Mesendoderm (in vitro differentiated cells): Measurements from ENCODE around the gene NR1I2.

Source experiments
- DNase-seq: peaks from one replicate; pipeline ENCODE4 v3.0.0; 2013
- H2AK5ac ChIP-seq: 2 replicates; pipeline ENCODE4 v1.6.1; 2013; ENCODE audit warnings: low read length, inconsistent platforms
- H2BK120ac ChIP-seq: 2 replicates; pipeline ENCODE4 v1.6.1; 2013; ENCODE audit warnings: low read depth, mild to moderate bottlenecking, low read length, moderate library complexity, mixed read lengths
- H2BK15ac ChIP-seq: replicated peaks from 2 replicates; pipeline ENCODE4 v1.6.1; 2013; ENCODE audit warnings: low read depth, mild to moderate bottlenecking, moderate library complexity
- H2BK5ac ChIP-seq: 2 replicates; pipeline ENCODE4 v1.6.1; 2013; ENCODE audit warnings: low read length, inconsistent platforms
- H3K18ac ChIP-seq: 2 replicates; pipeline ENCODE4 v1.6.1; 2013; ENCODE audit warnings: mild to moderate bottlenecking, low read length, mixed read lengths
- H3K23ac ChIP-seq: one replicate; pipeline ENCODE4 v1.6.1; 2013; ENCODE audit warnings: low read length
- H3K27ac ChIP-seq: 2 replicates; pipeline ENCODE4 v1.5.1; 2013; ENCODE audit warnings: low read depth, mild to moderate bottlenecking, inconsistent platforms, low read length, moderate library complexity
- H3K27me3 ChIP-seq: 2 replicates; pipeline ENCODE4 v1.6.1; 2013; ENCODE audit warnings: low read length, control low read depth, mild to moderate bottlenecking, inconsistent platforms; ENCODE audit not compliant: insufficient read depth, poor library complexity
- H3K36me3 ChIP-seq: 2 replicates; pipeline ENCODE4 v1.6.1; 2013; ENCODE audit warnings: low read length, inconsistent platforms; ENCODE audit not compliant: control insufficient read depth, insufficient read depth
- H3K4ac ChIP-seq: one replicate; pipeline ENCODE4 v1.6.1; 2013; ENCODE audit warnings: low read depth, mild to moderate bottlenecking, low read length, moderate library complexity
- H3K4me1 ChIP-seq: 2 replicates; pipeline ENCODE4 v1.6.1; 2013; ENCODE audit warnings: low read depth, low read length, inconsistent platforms; ENCODE audit not compliant: control insufficient read depth
- H3K4me2 ChIP-seq: 2 replicates; pipeline ENCODE4 v1.6.1; 2013; ENCODE audit warnings: low read length
- H3K4me3 ChIP-seq: 2 replicates; pipeline ENCODE4 v1.5.1; 2013; ENCODE audit warnings: mild to moderate bottlenecking, low read length
- H3K56ac ChIP-seq: one replicate; pipeline ENCODE4 v1.6.1; 2013; ENCODE audit warnings: low read length
- H3K79me1 ChIP-seq: 2 replicates; pipeline ENCODE4 v1.6.1; 2013; ENCODE audit warnings: low read length, inconsistent platforms
- H3K79me2 ChIP-seq: 2 replicates; pipeline ENCODE4 v1.6.1; 2013; ENCODE audit warnings: mild to moderate bottlenecking, low read length; ENCODE audit not compliant: control insufficient read depth, insufficient read depth
- H3K9ac ChIP-seq: 2 replicates; pipeline ENCODE4 v1.6.1; 2013; ENCODE audit warnings: low read length, inconsistent platforms
- H4K5ac ChIP-seq: one replicate; pipeline ENCODE4 v1.6.1; 2013; ENCODE audit warnings: low read length
- H4K8ac ChIP-seq: one replicate; pipeline ENCODE4 v1.6.1; 2013; ENCODE audit warnings: low read depth, mild to moderate bottlenecking, control low read depth, low read length, moderate library complexity
- WGBS: extraction: QIAGEN DNeasy Blood & Tissue Kit; methylation state at CpG from one replicate; pipeline ENCODE4 v1.1.7; 2013; ENCODE audit warnings: low lambda C conversion rate, missing lambda C conversion rate; ENCODE audit not compliant: insufficient coverage; ENCODE audit errors: extremely low coverage; 5-methylcytosine and 5-hydroxymethylcytosine counted together

Gene NR1I2

GRCh38 chr3:119745942-119746341 lies 36.0 kb upstream of the NR1I2 start:
- H3K4me3 ChIP-seq: no peak overlapping the region
- H3K23ac ChIP-seq: no peak overlapping the region
- H2BK120ac ChIP-seq: no peak overlapping the region
- H2BK15ac ChIP-seq: no peak overlapping the region
- no peak overlapping the region for H3K56ac ChIP-seq
- H3K79me2 ChIP-seq: no peaks in the 10 kb centered on the region
- no peak overlapping the region for H4K5ac ChIP-seq
- no peak for DNase-seq
- no peak overlapping the region for H3K18ac ChIP-seq
- no peaks in the 10 kb centered on the region for H3K4me1 ChIP-seq
- H3K4ac ChIP-seq: no peak overlapping the region
- H3K9ac ChIP-seq: no peak overlapping the region
- no peaks in the 10 kb centered on the region for H3K79me1 ChIP-seq
- H4K8ac ChIP-seq: no peak overlapping the region
- H2AK5ac ChIP-seq: no peak overlapping the region
- no peaks in the 10 kb centered on the region for H3K36me3 ChIP-seq
- no peaks in the 10 kb centered on the region for H3K27me3 ChIP-seq
- no peak overlapping the region for H3K4me2 ChIP-seq
- no peak overlapping the region for H2BK5ac ChIP-seq
- no peak overlapping the region for H3K27ac ChIP-seq
- no CpG with 5 or more reads among the region's 1 CpG for WGBS

- no peak overlapping the region for H3K27ac ChIP-seq
- H2BK120ac ChIP-seq: no peak overlapping the region
- no peak overlapping the region for H2BK5ac ChIP-seq
- H2AK5ac ChIP-seq: no peak overlapping the region
- H3K79me2 ChIP-seq: no peaks in the 10 kb centered on the region
- H3K79me1 ChIP-seq: no peaks in the 10 kb centered on the region
- H3K4me1 ChIP-seq: no peaks in the 10 kb centered on the region
- H3K4me2 ChIP-seq: no peak overlapping the region
- no peak overlapping the region for H3K23ac ChIP-seq
- no peaks in the 10 kb centered on the region for H3K27me3 ChIP-seq
- H4K8ac ChIP-seq: no peak overlapping the region
- H3K36me3 ChIP-seq: no peaks in the 10 kb centered on the region
- no peak overlapping the region for H4K5ac ChIP-seq
- no peak overlapping the region for H3K4me3 ChIP-seq
- H3K4ac ChIP-seq: no peak overlapping the region
- no CpG with 5 or more reads among the region's 3 CpGs for WGBS
- no peak overlapping the region for H3K9ac ChIP-seq
- no peak overlapping the region for H3K56ac ChIP-seq
- H3K18ac ChIP-seq: no peak overlapping the region
- DNase-seq: no peak
- H2BK15ac ChIP-seq: no peak overlapping the region
These were observed 35.5 kb upstream of the NR1I2 start for GRCh38 chr3:119746423-119746822.

GRCh38 chr3:119747357-119747756 lies 34.5 kb upstream of the NR1I2 start:
- H4K5ac ChIP-seq: no peak overlapping the region
- no peak overlapping the region for H3K27ac ChIP-seq
- no peaks in the 10 kb centered on the region for H3K4me1 ChIP-seq
- H3K4me2 ChIP-seq: no peak overlapping the region
- no peak overlapping the region for H2BK15ac ChIP-seq
- H3K9ac ChIP-seq: no peak overlapping the region
- DNase-seq: no peak
- H3K56ac ChIP-seq: no peak overlapping the region
- no peaks in the 10 kb centered on the region for H3K79me1 ChIP-seq
- no peak overlapping the region for H3K23ac ChIP-seq
- H4K8ac ChIP-seq: no peak overlapping the region
- H3K79me2 ChIP-seq: no peaks in the 10 kb centered on the region
- no peaks in the 10 kb centered on the region for H3K27me3 ChIP-seq
- no peak overlapping the region for H2BK120ac ChIP-seq
- H2BK5ac ChIP-seq: no peak overlapping the region
- no CpG with 5 or more reads among the region's 4 CpGs for WGBS
- no peak overlapping the region for H3K4me3 ChIP-seq
- H3K36me3 ChIP-seq: no peaks in the 10 kb centered on the region
- no peak overlapping the region for H2AK5ac ChIP-seq
- no peak overlapping the region for H3K18ac ChIP-seq
- no peak overlapping the region for H3K4ac ChIP-seq

GRCh38 chr3:119748991-119749390 lies 32.9 kb upstream of the NR1I2 start:
- H2BK5ac ChIP-seq: no peak overlapping the region
- H2BK15ac ChIP-seq: no peak overlapping the region
- no peaks in the 10 kb centered on the region for H3K4me1 ChIP-seq
- no peak overlapping the region for H4K8ac ChIP-seq
- H3K36me3 ChIP-seq: no peaks in the 10 kb centered on the region
- DNase-seq: no peak
- no peak overlapping the region for H2BK120ac ChIP-seq
- no peak overlapping the region for H3K56ac ChIP-seq
- no peaks in the 10 kb centered on the region for H3K79me2 ChIP-seq
- H3K23ac ChIP-seq: no peak overlapping the region
- no peak overlapping the region for H3K18ac ChIP-seq
- H3K27me3 ChIP-seq: no peaks in the 10 kb centered on the region
- no peak overlapping the region for H3K9ac ChIP-seq
- H2AK5ac ChIP-seq: no peak overlapping the region
- no peak overlapping the region for H3K4me3 ChIP-seq
- H3K27ac ChIP-seq: no peak overlapping the region
- H3K79me1 ChIP-seq: no peaks in the 10 kb centered on the region
- H4K5ac ChIP-seq: no peak overlapping the region
- no CpG with 5 or more reads among the region's 1 CpG for WGBS
- no peak overlapping the region for H3K4me2 ChIP-seq
- no peak overlapping the region for H3K4ac ChIP-seq

- Histone ChIP-seq H3K36me3 (no peaks in the 10 kb centered on the region), H2BK15ac (no peak overlapping the region), H3K79me1 (no peaks in the 10 kb centered on the region), H3K79me2 (no peaks in the 10 kb centered on the region), H3K4me2 (no peak overlapping the region), H3K4ac (no peak overlapping the region), H4K5ac (no peak overlapping the region), H2BK120ac (no peak overlapping the region), H3K9ac (no peak overlapping the region), H3K23ac (no peak overlapping the region), H2AK5ac (no peak overlapping the region), H3K4me3 (no peak overlapping the region), H4K8ac (no peak overlapping the region), H3K27me3 (no peaks in the 10 kb centered on the region), H3K4me1 (no peaks in the 10 kb centered on the region), H3K27ac (no peak overlapping the region), H2BK5ac (no peak overlapping the region), H3K18ac (no peak overlapping the region), H3K56ac (no peak overlapping the region)
- no CpG with 5 or more reads among the region's 3 CpGs for WGBS
- no peak for DNase-seq
These were observed 30.5 kb upstream of the NR1I2 start for GRCh38 chr3:119751423-119751822.

- H3K18ac ChIP-seq: no peak overlapping the region
- H3K23ac ChIP-seq: no peak overlapping the region
- H3K56ac ChIP-seq: no peak overlapping the region
- H3K9ac ChIP-seq: no peak overlapping the region
- no peak overlapping the region for H3K4ac ChIP-seq
- H3K4me2 ChIP-seq: no peak overlapping the region
- no peaks in the 10 kb centered on the region for H3K79me2 ChIP-seq
- no peak overlapping the region for H2BK120ac ChIP-seq
- H4K5ac ChIP-seq: no peak overlapping the region
- no peak overlapping the region for H2AK5ac ChIP-seq
- no peaks in the 10 kb centered on the region for H3K36me3 ChIP-seq
- H3K4me3 ChIP-seq: no peak overlapping the region
- no peak overlapping the region for H3K27ac ChIP-seq
- H4K8ac ChIP-seq: no peak overlapping the region
- no peak for DNase-seq
- no CpG with 5 or more reads among the region's 1 CpG for WGBS
- no peaks in the 10 kb centered on the region for H3K79me1 ChIP-seq
- H2BK15ac ChIP-seq: no peak overlapping the region
- H2BK5ac ChIP-seq: no peak overlapping the region
- H3K27me3 ChIP-seq: no peaks in the 10 kb centered on the region
- no peaks in the 10 kb centered on the region for H3K4me1 ChIP-seq
These were observed 21.9 kb upstream of the NR1I2 start for GRCh38 chr3:119759962-119760361.
